T-helper 2 cell treated with Interferon-gamma antibody and Interleukin-4, amounts not matched to agents 5 μg/mL and 100 μg/mL, for 36 hours (primary cell): ENCODE data around the gene AMOT.
A peak's percentile ranks its signal among the peaks of the same experiment; 100 is the strongest.

Source experiments
- DNase-seq: peaks from one replicate; pipeline ENCODE4 v3.0.0; 2021; ENCODE audit warnings: low spot score
- H3K27ac Mint-ChIP-seq: one replicate; pipeline ENCODE4 v1.8.0; 2021; ENCODE audit warnings: mild to moderate bottlenecking, mixed read lengths
- H3K27me3 Mint-ChIP-seq: one replicate; pipeline ENCODE4 v1.8.0; 2021; ENCODE audit warnings: low read depth, mixed read lengths
- H3K36me3 Mint-ChIP-seq: one replicate; pipeline ENCODE4 v1.8.0; 2021; ENCODE audit warnings: low read depth, mixed read lengths
- H3K4me1 Mint-ChIP-seq: one replicate; pipeline ENCODE4 v1.8.0; 2021; ENCODE audit warnings: low read depth, mixed read lengths
- H3K4me3 Mint-ChIP-seq: one replicate; pipeline ENCODE4 v1.8.0; 2022; ENCODE audit warnings: mild to moderate bottlenecking, moderate library complexity, mixed read lengths
- H3K9me3 Mint-ChIP-seq: one replicate; pipeline ENCODE4 v1.8.0; 2021; ENCODE audit warnings: mixed read lengths

AMOT gene

DNA sequence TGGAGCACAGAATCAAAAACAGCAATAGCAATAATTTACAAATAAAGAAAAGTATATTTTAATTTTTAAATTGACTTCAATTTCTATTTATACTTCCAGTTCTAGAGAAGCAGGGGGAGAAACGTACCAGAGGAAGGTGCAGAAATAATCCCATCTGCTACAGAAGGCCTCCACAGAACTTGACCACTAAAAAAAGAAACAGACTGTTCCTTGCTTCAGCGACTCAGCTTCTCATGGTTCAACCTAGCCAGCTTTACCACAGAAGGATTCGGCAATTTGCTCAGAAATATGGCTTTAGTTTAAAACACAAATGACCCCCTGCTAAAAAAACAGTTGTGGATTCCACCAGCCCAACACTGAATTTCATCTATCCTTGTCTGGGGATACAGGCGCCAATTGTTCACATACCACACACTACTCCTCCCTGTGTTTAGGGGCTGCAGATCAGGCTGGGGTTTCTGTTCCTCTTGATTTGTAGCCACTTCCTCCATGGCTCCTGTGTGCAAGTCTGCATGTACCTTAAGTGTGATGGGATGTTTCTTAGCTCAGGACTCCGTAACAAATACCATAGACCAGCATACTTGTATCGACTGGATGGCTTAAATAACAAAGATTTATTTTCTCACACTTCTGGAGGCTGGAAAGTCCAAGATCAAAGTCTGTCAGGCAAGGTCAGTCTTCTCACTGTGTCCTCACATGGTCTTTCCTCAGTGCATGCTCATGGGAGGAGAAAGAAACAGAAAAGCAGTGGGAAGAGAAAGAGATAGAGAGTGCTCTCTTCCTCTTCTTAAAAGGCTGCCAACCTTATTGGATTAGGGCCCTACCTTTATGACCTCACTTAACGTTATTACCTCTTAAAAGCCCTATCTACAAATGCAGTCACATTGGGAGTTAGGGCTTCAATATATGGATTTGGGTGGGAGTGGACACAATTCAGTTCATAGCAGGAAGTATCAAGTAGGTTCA, 79.1 kb downstream of the AMOT start:
- DNase-seq: no peak
- Mint-ChIP-seq H3K9me3 (no peaks in the 10 kb centered on the region), H3K4me1 (no peaks in the 10 kb centered on the region), H3K27me3 (no peaks in the 10 kb centered on the region), H3K36me3 (no peaks in the 10 kb centered on the region), H3K27ac (no peak overlapping the region), H3K4me3 (no peak overlapping the region)

GRCh38 chrX:112760697-112761096, 79.9 kb downstream of the AMOT start:
- Mint-ChIP-seq H3K4me3 (no peak overlapping the region), H3K36me3 (no peaks in the 10 kb centered on the region), H3K27ac (no peak overlapping the region), H3K4me1 (no peaks in the 10 kb centered on the region), H3K27me3 (no peaks in the 10 kb centered on the region), H3K9me3 (no peaks in the 10 kb centered on the region)
- no peak for DNase-seq

GRCh38 chrX:112759966-112760365, 80.7 kb downstream of the AMOT start:
- no peaks in the 10 kb centered on the region for H3K36me3 Mint-ChIP-seq
- no peaks in the 10 kb centered on the region for H3K27me3 Mint-ChIP-seq
- no peak overlapping the region for H3K4me3 Mint-ChIP-seq
- H3K27ac Mint-ChIP-seq: no peak overlapping the region
- no peaks in the 10 kb centered on the region for H3K9me3 Mint-ChIP-seq
- DNase-seq: no peak
- no peaks in the 10 kb centered on the region for H3K4me1 Mint-ChIP-seq

DNA sequence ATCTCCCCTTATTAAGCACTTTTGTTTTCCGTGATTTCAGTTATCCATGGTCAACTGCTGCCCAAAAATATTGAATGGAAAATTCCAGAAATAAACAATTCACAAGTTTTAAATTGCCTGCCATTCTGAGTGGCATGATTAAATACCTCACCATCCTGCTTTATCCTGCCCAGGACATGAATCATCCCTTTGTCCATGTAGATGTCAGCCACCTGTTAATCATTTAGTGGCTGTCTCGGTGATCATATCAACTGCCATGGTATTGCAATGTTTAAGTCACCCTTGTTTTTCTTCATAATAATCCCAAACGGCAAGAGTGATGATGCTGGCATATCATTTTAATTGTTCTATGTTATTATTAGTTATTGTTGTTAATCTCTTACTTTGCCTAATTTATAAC, 81.1 kb downstream of the AMOT start:
- H3K4me1 Mint-ChIP-seq: no peaks in the 10 kb centered on the region
- DNase-seq: no peak
- no peak overlapping the region for H3K27ac Mint-ChIP-seq
- no peaks in the 10 kb centered on the region for H3K9me3 Mint-ChIP-seq
- no peak overlapping the region for H3K4me3 Mint-ChIP-seq
- no peaks in the 10 kb centered on the region for H3K36me3 Mint-ChIP-seq
- H3K27me3 Mint-ChIP-seq: no peaks in the 10 kb centered on the region

GRCh38 chrX:112757946-112758345, 82.7 kb downstream of the AMOT start:
- Mint-ChIP-seq H3K36me3 (no peaks in the 10 kb centered on the region), H3K4me3 (no peak overlapping the region), H3K27me3 (no peaks in the 10 kb centered on the region), H3K27ac (no peak overlapping the region), H3K9me3 (no peaks in the 10 kb centered on the region), H3K4me1 (no peaks in the 10 kb centered on the region)
- no peak for DNase-seq

DNA sequence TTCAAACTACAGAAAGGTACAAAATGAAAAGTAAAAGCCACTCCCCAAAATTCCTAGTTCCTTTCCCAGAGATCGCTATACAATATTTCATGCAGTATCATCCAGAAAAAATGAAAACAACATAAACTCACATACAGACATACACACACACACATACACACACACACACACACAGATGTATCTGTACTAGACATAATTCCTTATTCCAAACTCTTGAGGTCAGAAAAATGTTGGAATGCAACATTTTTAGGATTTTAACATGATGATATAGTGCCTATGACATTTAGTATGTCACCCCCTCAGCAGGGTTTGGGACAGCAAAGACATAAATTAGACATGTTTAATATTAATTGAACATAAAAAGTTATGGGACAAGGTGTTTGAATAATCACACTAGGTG, 87.5 kb downstream of the AMOT start:
- Mint-ChIP-seq H3K27ac (no peak overlapping the region), H3K4me1 (no peaks in the 10 kb centered on the region), H3K27me3 (no peaks in the 10 kb centered on the region), H3K9me3 (no peaks in the 10 kb centered on the region), H3K4me3 (no peak overlapping the region), H3K36me3 (no peaks in the 10 kb centered on the region)
- DNase-seq: no peak

DNA sequence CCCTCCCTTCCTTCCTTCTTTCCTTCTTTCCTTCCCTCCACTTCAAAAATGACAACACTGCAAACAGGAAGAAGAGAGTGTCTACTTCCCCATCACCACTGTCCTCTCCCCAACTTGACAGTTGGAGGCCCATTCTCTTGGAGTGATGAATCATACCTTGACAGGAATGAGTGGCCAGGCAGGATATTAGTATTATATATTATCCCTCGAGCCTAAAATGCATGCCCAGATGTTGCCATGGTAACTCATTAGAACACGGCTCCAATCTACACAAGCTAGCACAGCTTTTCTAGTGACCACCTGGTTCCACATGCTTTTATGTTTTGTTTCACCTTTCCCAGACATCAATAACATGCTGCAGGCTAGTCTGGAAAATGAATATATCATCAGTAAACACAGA, 89.6 kb downstream of the AMOT start:
- no peaks in the 10 kb centered on the region for H3K36me3 Mint-ChIP-seq
- H3K9me3 Mint-ChIP-seq: no peaks in the 10 kb centered on the region

DNA sequence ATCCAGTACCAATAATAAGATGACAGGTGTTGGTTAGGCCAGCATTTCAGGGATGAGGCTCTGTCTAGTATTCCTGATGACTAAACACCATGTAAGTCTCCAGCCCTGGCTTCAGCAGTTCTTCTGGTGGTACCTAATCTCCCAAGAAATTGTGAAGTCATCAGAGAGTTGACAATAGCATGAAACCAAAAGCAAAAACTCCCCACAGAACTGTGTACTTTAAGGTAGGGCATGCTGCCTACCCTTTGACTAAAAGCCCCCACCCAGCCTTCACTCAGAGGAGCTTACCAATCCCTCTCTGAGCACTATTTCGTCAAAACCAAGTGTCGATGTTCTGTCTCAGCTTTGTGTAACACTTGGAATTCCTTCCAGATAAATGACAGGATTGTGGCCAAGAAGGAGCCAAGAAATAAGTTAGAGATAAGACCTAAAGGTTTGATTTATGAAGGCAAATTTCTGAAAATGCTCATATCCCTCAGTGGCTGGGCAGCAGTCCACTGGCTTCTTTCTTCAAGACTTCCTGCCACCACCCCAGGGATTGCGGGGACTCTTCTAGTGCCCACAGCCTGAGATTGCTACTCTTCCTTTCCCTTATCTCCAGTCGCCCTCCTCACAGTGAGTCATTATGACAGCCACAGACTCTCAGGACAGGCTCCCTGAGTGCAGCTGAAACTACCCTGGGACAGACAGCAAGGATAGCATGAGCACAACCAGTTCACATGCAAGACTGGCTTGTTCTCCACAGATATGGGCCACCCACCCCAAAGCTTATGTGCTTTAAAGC, 93.6 kb downstream of the AMOT start:
- Mint-ChIP-seq H3K27ac (no peak overlapping the region), H3K9me3 (no peaks in the 10 kb centered on the region), H3K36me3 (no peaks in the 10 kb centered on the region), H3K27me3 (no peaks in the 10 kb centered on the region), H3K4me1 (no peaks in the 10 kb centered on the region), H3K4me3 (no peak overlapping the region)
- no peak for DNase-seq

More for the DNA sequence above, 89.6 kb downstream of the AMOT start:
- Mint-ChIP-seq H3K27ac (no peak overlapping the region), H3K4me3 (no peak overlapping the region), H3K4me1 (no peaks in the 10 kb centered on the region), H3K27me3 (no peaks in the 10 kb centered on the region)
- DNase-seq: no peak

DNA sequence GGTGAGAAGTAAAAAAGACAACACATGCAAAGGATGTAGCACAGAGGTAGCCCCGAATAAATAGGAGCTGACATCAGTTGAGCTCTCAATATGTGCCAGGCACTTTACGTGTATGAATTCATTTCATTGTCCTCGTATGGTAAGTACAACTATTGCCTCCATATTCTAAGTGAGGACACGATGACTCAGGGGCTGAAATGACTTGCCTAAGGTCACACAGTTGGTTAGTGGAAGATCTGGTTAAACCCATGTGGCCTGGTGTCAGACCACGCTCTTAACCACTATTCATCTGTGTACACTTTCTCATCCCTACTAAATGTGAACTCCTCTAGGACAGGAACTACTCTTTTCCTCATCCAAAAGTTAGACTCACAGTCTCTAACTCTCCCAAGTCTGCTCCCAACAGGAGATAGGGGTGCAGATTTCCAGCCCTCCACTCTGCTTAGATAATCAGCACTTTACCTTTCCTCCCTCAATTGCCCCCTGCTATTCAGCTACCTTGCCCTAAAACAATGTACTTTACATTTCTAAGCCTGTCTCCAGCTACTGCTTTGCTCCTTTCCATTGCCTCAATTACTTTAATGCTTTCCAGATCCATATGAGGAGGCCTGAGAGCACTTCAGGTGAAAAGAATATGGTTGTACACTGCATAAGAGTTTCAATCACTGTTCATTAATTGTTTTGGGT, 102.1 kb downstream of the AMOT start:
- H3K36me3 Mint-ChIP-seq: no peaks in the 10 kb centered on the region
- no peak overlapping the region for H3K4me3 Mint-ChIP-seq
- peaks cover 7% of the 10 kb centered on the region for H3K27me3 Mint-ChIP-seq
- H3K9me3 Mint-ChIP-seq: no peaks in the 10 kb centered on the region
- H3K4me1 Mint-ChIP-seq: no peaks in the 10 kb centered on the region
- H3K27ac Mint-ChIP-seq: no peak overlapping the region
- peak; percentile 5 for DNase-seq

DNA sequence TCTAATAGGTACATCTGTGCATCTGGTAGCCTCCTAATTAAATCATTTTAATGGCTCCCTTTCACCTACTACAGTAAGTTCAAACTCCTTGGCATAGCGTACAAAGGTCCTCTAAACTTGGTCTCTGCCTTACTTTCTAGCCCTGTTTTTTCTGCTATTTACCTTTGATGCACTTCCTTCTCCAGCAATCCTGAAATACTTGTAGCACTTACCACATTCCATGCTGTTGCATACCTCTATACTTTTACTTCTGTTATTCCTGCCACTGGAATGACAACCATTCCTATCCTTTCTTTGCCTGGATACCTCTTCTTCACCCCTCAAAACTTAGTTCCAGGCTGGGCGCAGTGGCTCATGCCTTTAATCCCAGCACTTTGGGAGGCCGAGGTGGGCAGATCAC, 104.3 kb downstream of the AMOT start:
- no peak overlapping the region for H3K4me3 Mint-ChIP-seq
- no peaks in the 10 kb centered on the region for H3K36me3 Mint-ChIP-seq
- peaks cover 9% of the 10 kb centered on the region for H3K27me3 Mint-ChIP-seq
- H3K27ac Mint-ChIP-seq: no peak overlapping the region
- no peak for DNase-seq
- H3K9me3 Mint-ChIP-seq: no peaks in the 10 kb centered on the region
- H3K4me1 Mint-ChIP-seq: no peaks in the 10 kb centered on the region

- Mint-ChIP-seq H3K4me3 (no peak overlapping the region), H3K27ac (no peak overlapping the region), H3K4me1 (no peaks in the 10 kb centered on the region), H3K36me3 (no peaks in the 10 kb centered on the region), H3K9me3 (no peaks in the 10 kb centered on the region), H3K27me3 (peaks cover 9% of the 10 kb centered on the region)
- DNase-seq: no peak
Observed at GRCh38 chrX:112735147-112735546, 105.5 kb downstream of the AMOT start.

DNA sequence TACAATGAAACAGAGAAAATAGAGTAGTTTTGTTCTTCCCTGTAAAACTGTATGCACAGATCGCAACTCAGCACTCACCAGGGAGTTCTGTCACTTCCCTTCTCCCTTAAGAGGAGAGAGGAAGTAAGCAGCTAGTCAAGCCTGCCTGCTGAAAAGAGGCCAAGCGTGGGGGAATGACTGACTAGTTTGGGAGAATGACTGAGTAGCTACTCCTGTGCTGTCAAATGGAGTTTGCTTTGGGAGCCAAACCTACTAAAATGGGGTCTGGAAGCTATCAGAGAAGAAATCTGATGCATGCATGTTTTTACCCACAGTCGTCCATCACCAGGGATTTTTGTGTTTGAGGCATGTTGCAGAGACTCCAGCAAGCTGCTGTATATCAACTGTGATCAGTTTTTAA, 106.3 kb downstream of the AMOT start:
- DNase-seq: no peak
- no peaks in the 10 kb centered on the region for H3K4me1 Mint-ChIP-seq
- H3K27ac Mint-ChIP-seq: no peak overlapping the region
- H3K4me3 Mint-ChIP-seq: no peak overlapping the region
- H3K9me3 Mint-ChIP-seq: no peaks in the 10 kb centered on the region
- peaks cover 9% of the 10 kb centered on the region for H3K27me3 Mint-ChIP-seq
- no peaks in the 10 kb centered on the region for H3K36me3 Mint-ChIP-seq

- H3K4me3 Mint-ChIP-seq: no peak overlapping the region
- no peaks in the 10 kb centered on the region for H3K9me3 Mint-ChIP-seq
- H3K36me3 Mint-ChIP-seq: no peaks in the 10 kb centered on the region
- peaks cover 9% of the 10 kb centered on the region for H3K27me3 Mint-ChIP-seq
- no peaks in the 10 kb centered on the region for H3K4me1 Mint-ChIP-seq
- DNase-seq: no peak
- H3K27ac Mint-ChIP-seq: no peak overlapping the region
Observed at GRCh38 chrX:112731793-112732192, 108.8 kb downstream of the AMOT start.
